ENCODE results near the gene LAMP5.
A peak's percentile ranks its signal among the peaks of the same experiment; 100 is the strongest.

Gene LAMP5

DNA sequence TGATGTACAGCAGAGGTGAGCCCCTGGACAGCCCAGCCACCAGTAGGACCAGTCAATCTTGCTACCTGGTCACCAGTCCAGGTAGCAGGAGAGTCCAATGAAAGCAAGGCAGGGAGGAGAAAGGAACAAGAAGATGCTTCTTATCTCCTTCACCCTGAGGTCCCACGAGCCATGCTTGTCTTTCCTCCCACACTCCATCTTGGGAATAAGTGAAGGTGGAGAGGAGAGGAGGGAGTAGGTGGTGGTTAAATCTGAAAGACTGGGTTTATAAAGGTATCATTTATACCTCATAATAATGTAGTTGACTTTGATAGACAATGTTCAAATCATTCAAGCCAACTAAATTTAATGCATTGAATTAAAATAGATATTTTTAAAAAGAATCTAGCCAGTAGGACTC, 35.9 kb downstream of the LAMP5 start:
- no peak overlapping the region for H2AK5ac ChIP-seq (ENCODE audit: low read length)
- H3K27ac ChIP-seq (ENCODE audit: low read depth, low read length): no peak overlapping the region
- no peak for DNase-seq
- no peak overlapping the region for H2BK15ac ChIP-seq (replicated peaks; ENCODE audit: low read depth)
- H3K9ac ChIP-seq (ENCODE audit: low read length): no peak overlapping the region
- H2BK5ac ChIP-seq (ENCODE audit: low read length): no peak overlapping the region
- H3K27me3 ChIP-seq (ENCODE audit: insufficient read depth, low read length, poor library complexity): no peaks in the 10 kb centered on the region
- no peak overlapping the region for H3K4me3 ChIP-seq (ENCODE audit: low read length)
- H2BK120ac ChIP-seq (ENCODE audit: low read depth, low read length): no peak overlapping the region
- H3K36me3 ChIP-seq (ENCODE audit: control insufficient read depth, insufficient read depth, low read length): no peaks in the 10 kb centered on the region
- H4K8ac ChIP-seq (ENCODE audit: low read depth, low read length): no peak overlapping the region
- no peak overlapping the region for H4K5ac ChIP-seq (ENCODE audit: low read length)
- H3K79me2 ChIP-seq (ENCODE audit: control insufficient read depth, insufficient read depth, low read length): no peaks in the 10 kb centered on the region
- no peaks in the 10 kb centered on the region for H3K79me1 ChIP-seq (ENCODE audit: low read length)
- no peak overlapping the region for H3K4me2 ChIP-seq (ENCODE audit: low read length)
- H3K56ac ChIP-seq (ENCODE audit: low read length): no peak overlapping the region
- no peak overlapping the region for H3K18ac ChIP-seq (ENCODE audit: low read length)
- WGBS (ENCODE audit: extremely low coverage, insufficient coverage, low lambda C conversion rate): no CpG with 5 or more reads among the region's 1 CpG
- no peak overlapping the region for H3K4ac ChIP-seq (ENCODE audit: low read depth, low read length)
- H3K23ac ChIP-seq (ENCODE audit: low read length): no peak overlapping the region
- no peaks in the 10 kb centered on the region for H3K4me1 ChIP-seq (ENCODE audit: control insufficient read depth, low read depth, low read length)

DNA sequence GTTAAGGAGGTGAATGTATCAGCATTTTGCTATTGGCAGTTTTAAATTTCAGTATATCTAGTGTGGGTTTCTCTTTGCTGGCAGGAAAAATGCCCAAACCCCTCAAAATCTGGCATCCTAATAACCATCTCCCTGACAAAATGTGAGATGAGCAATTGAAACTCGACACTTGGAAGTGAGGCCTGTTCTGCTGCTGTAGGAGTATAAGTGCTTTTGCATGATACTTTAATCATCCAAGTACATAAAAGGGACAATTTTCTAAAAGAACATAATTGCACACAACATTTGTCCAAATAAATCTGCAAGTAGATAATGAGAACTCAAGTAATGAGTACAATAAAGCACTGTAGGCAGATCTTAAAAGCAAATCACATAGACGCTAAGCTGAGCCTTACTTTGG, 36.5 kb downstream of the LAMP5 start:
- no peaks in the 10 kb centered on the region for H3K4me1 ChIP-seq (ENCODE audit: control insufficient read depth, low read depth, low read length)
- no peak for DNase-seq

DNA sequence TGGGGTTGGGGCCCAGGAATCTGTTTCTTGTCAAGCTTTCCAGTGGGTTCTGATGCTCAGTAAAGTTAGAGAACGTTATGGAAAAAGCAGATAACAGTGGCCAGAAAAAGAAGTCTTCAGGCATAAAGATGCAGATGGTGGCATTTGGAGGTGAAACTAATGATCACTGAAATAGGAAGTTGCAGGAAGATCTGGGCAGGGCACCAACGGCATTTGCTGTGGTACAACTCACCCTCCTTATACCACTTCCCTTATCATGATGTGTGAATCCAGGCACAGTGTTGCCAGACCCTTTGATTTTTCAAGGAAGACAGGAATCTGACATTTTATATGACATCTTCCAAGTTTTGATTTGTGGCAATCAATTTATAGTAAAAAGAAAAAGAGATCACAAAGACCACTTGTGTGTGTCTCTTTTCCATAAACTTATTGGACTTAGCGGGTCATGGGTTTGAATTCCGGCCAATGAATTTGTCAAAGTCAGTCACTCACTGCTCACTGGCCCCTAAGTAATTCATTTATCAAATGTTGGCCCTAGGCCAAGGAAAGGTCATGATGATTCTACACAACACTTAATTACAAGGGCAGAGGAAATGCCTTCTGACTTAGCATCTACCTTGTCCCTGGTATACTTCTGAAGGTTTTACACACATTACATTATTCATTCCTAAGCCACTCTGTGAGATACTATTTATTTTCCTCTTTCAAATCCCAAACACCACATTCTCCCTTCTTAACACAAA, 37.6 kb downstream of the LAMP5 start:
- DNase-seq: no peak
- Histone ChIP-seq H2BK5ac (ENCODE audit: low read length) (no peak overlapping the region), H2BK120ac (ENCODE audit: low read depth, low read length) (no peak overlapping the region), H3K4me3 (ENCODE audit: low read length) (no peak overlapping the region), H2BK15ac (replicated peaks; ENCODE audit: low read depth) (no peak overlapping the region), H3K56ac (ENCODE audit: low read length) (no peak overlapping the region), H3K4ac (ENCODE audit: low read depth, low read length) (no peak overlapping the region), H4K8ac (ENCODE audit: low read depth, low read length) (no peak overlapping the region), H3K9ac (ENCODE audit: low read length) (no peak overlapping the region), H3K27me3 (ENCODE audit: insufficient read depth, low read length, poor library complexity) (no peaks in the 10 kb centered on the region), H3K23ac (ENCODE audit: low read length) (no peak overlapping the region), H3K4me1 (ENCODE audit: control insufficient read depth, low read depth, low read length) (no peaks in the 10 kb centered on the region), H3K27ac (ENCODE audit: low read depth, low read length) (no peak overlapping the region), H3K4me2 (ENCODE audit: low read length) (no peak overlapping the region), H4K5ac (ENCODE audit: low read length) (no peak overlapping the region), H3K18ac (ENCODE audit: low read length) (no peak overlapping the region), H3K79me1 (ENCODE audit: low read length) (no peaks in the 10 kb centered on the region), H3K79me2 (ENCODE audit: control insufficient read depth, insufficient read depth, low read length) (no peaks in the 10 kb centered on the region), H2AK5ac (ENCODE audit: low read length) (no peak overlapping the region), H3K36me3 (ENCODE audit: control insufficient read depth, insufficient read depth, low read length) (no peaks in the 10 kb centered on the region)
- no CpG with 5 or more reads among the region's 4 CpGs for WGBS (ENCODE audit: extremely low coverage, insufficient coverage, low lambda C conversion rate)

More for the DNA sequence above, 36.5 kb downstream of the LAMP5 start:
- H2BK120ac ChIP-seq (ENCODE audit: low read depth, low read length): no peak overlapping the region
- no peak overlapping the region for H3K4me3 ChIP-seq (ENCODE audit: low read length)
- H2AK5ac ChIP-seq (ENCODE audit: low read length): no peak overlapping the region
- H3K4me2 ChIP-seq (ENCODE audit: low read length): no peak overlapping the region
- no peak overlapping the region for H3K4ac ChIP-seq (ENCODE audit: low read depth, low read length)
- H2BK15ac ChIP-seq (replicated peaks; ENCODE audit: low read depth): no peak overlapping the region
- no peaks in the 10 kb centered on the region for H3K79me1 ChIP-seq (ENCODE audit: low read length)
- H4K8ac ChIP-seq (ENCODE audit: low read depth, low read length): no peak overlapping the region
- no peaks in the 10 kb centered on the region for H3K79me2 ChIP-seq (ENCODE audit: control insufficient read depth, insufficient read depth, low read length)
- no peak overlapping the region for H3K23ac ChIP-seq (ENCODE audit: low read length)
- H3K18ac ChIP-seq (ENCODE audit: low read length): no peak overlapping the region
- no peak overlapping the region for H3K27ac ChIP-seq (ENCODE audit: low read depth, low read length)
- H3K56ac ChIP-seq (ENCODE audit: low read length): no peak overlapping the region
- H4K5ac ChIP-seq (ENCODE audit: low read length): no peak overlapping the region
- no peak overlapping the region for H2BK5ac ChIP-seq (ENCODE audit: low read length)
- no peaks in the 10 kb centered on the region for H3K36me3 ChIP-seq (ENCODE audit: control insufficient read depth, insufficient read depth, low read length)
- H3K9ac ChIP-seq (ENCODE audit: low read length): no peak overlapping the region
- no CpG with 5 or more reads among the region's 2 CpGs for WGBS (ENCODE audit: extremely low coverage, insufficient coverage, low lambda C conversion rate)
- no peaks in the 10 kb centered on the region for H3K27me3 ChIP-seq (ENCODE audit: insufficient read depth, low read length, poor library complexity)

DNA sequence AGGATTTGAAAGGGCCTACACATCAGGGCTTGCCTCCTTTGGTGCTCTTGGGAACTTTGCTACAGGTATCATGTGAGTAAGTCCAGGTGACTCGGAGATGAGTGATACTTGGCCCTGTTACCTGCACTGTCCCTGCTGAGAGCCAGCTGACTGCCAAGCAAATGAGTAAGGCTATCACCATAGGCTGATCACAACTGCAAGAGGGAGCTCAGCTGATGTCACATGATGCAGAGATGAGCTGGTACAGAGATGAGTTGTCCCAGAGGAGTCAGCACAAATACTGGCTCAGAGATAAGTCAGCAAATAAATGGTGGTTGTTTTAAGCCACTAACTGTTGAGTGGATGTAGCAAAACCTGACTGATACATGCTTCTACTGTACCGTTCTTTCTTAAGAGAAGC, 41.4 kb downstream of the LAMP5 start:
- DNase-seq: peak; percentile 14
- no peak overlapping the region for H3K27ac ChIP-seq (ENCODE audit: low read depth, low read length)

DNA sequence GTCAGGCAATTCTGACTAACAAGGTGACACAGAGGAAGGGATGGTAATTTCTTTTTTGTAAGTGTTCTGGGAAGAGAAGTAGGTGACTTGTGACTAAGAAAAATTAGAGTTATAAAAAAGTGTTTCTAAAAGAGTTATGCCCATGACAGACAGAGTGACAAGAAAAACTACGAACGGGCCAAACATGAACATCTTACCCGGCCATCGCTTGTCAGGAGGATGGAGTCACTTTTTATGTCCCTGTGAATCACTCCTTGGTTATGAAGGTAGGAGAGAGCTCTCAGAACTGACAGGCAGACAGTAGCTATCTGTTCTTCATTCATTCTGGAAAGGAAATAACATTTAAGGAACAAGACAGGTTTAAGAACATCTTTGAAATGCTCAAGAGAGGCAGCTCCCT, 43.0 kb downstream of the LAMP5 start:
- no peak overlapping the region for H4K8ac ChIP-seq (ENCODE audit: low read depth, low read length)
- no peak overlapping the region for H3K4me2 ChIP-seq (ENCODE audit: low read length)
- no peak overlapping the region for H3K4ac ChIP-seq (ENCODE audit: low read depth, low read length)
- H3K56ac ChIP-seq (ENCODE audit: low read length): no peak overlapping the region
- DNase-seq: no peak
- H2BK5ac ChIP-seq (ENCODE audit: low read length): no peak overlapping the region
- H3K23ac ChIP-seq (ENCODE audit: low read length): no peak overlapping the region
- H3K9ac ChIP-seq (ENCODE audit: low read length): no peak overlapping the region
- H3K36me3 ChIP-seq (ENCODE audit: control insufficient read depth, insufficient read depth, low read length): no peaks in the 10 kb centered on the region
- no peak overlapping the region for H4K5ac ChIP-seq (ENCODE audit: low read length)
- H2BK120ac ChIP-seq (ENCODE audit: low read depth, low read length): no peak overlapping the region
- no peaks in the 10 kb centered on the region for H3K79me1 ChIP-seq (ENCODE audit: low read length)
- no peak overlapping the region for H2AK5ac ChIP-seq (ENCODE audit: low read length)
- H3K4me3 ChIP-seq (ENCODE audit: low read length): no peak overlapping the region
- no peaks in the 10 kb centered on the region for H3K27me3 ChIP-seq (ENCODE audit: insufficient read depth, low read length, poor library complexity)
- H2BK15ac ChIP-seq (replicated peaks; ENCODE audit: low read depth): no peak overlapping the region
- H3K4me1 ChIP-seq (ENCODE audit: control insufficient read depth, low read depth, low read length): no peaks in the 10 kb centered on the region
- WGBS (ENCODE audit: extremely low coverage, insufficient coverage, low lambda C conversion rate): no CpG with 5 or more reads among the region's 4 CpGs
- no peaks in the 10 kb centered on the region for H3K79me2 ChIP-seq (ENCODE audit: control insufficient read depth, insufficient read depth, low read length)
- H3K18ac ChIP-seq (ENCODE audit: low read length): no peak overlapping the region
- H3K27ac ChIP-seq (ENCODE audit: low read depth, low read length): no peak overlapping the region

More for the DNA sequence above, 41.4 kb downstream of the LAMP5 start:
- H3K79me2 ChIP-seq (ENCODE audit: control insufficient read depth, insufficient read depth, low read length): no peaks in the 10 kb centered on the region
- no CpG with 5 or more reads among the region's 2 CpGs for WGBS (ENCODE audit: extremely low coverage, insufficient coverage, low lambda C conversion rate)
- H3K9ac ChIP-seq (ENCODE audit: low read length): no peak overlapping the region
- no peak overlapping the region for H3K4me3 ChIP-seq (ENCODE audit: low read length)
- no peaks in the 10 kb centered on the region for H3K4me1 ChIP-seq (ENCODE audit: control insufficient read depth, low read depth, low read length)
- no peak overlapping the region for H4K8ac ChIP-seq (ENCODE audit: low read depth, low read length)
- no peak overlapping the region for H4K5ac ChIP-seq (ENCODE audit: low read length)
- no peak overlapping the region for H2BK5ac ChIP-seq (ENCODE audit: low read length)
- H3K56ac ChIP-seq (ENCODE audit: low read length): no peak overlapping the region
- no peaks in the 10 kb centered on the region for H3K27me3 ChIP-seq (ENCODE audit: insufficient read depth, low read length, poor library complexity)
- no peaks in the 10 kb centered on the region for H3K79me1 ChIP-seq (ENCODE audit: low read length)
- no peak overlapping the region for H2AK5ac ChIP-seq (ENCODE audit: low read length)
- no peak overlapping the region for H3K4me2 ChIP-seq (ENCODE audit: low read length)
- H3K4ac ChIP-seq (ENCODE audit: low read depth, low read length): no peak overlapping the region
- no peaks in the 10 kb centered on the region for H3K36me3 ChIP-seq (ENCODE audit: control insufficient read depth, insufficient read depth, low read length)
- no peak overlapping the region for H3K18ac ChIP-seq (ENCODE audit: low read length)
- no peak overlapping the region for H3K23ac ChIP-seq (ENCODE audit: low read length)
- H2BK120ac ChIP-seq (ENCODE audit: low read depth, low read length): no peak overlapping the region
- no peak overlapping the region for H2BK15ac ChIP-seq (replicated peaks; ENCODE audit: low read depth)

Data from mesendoderm (in vitro differentiated cells).